HepG2 (cell line): ENCODE data around the gene SPAG9. TPM values are rescaled to one million over a fixed set of nuclear protein-coding genes. Genes with fewer than 3 reads are reported as not detected.

ENCODE experiments used
- AGO2 ChIP-seq: fragments of 200-400 bp; formaldehyde crosslinking; optimal IDR thresholded peaks from 2 replicates; pipeline ENCODE3; 2017; ENCODE audit warnings: mild to moderate bottlenecking, low read depth, low read length, moderate library complexity
- EHMT2 ChIP-seq: fragments of 200-600 bp; sonication (generic); IDR thresholded peaks from 2 replicates; pipeline ENCODE4 v1.7.0; 2017; ENCODE audit warnings: antibody characterized with exemption, low read depth, low read length, borderline replicate concordance
- FOXO1 ChIP-seq: sonication (generic); formaldehyde crosslinking; IDR thresholded peaks from 2 replicates; pipeline ENCODE4 v1.4.0; 2020; ENCODE audit warnings: missing genetic modification reagents
- IRF2 ChIP-seq: IDR thresholded peaks from 2 replicates; pipeline ENCODE4 v1.6.1; 2018; ENCODE audit warnings: missing genetic modification reagents, missing compliant biosample characterization
- KDM1A ChIP-seq: IDR thresholded peaks from 2 replicates; pipeline ENCODE4 v1.6.1; 2016; ENCODE audit warnings: missing compliant biosample characterization
- RBAK ChIP-seq: sonication (generic); formaldehyde crosslinking; IDR thresholded peaks from 2 replicates; pipeline ENCODE4 v1.5.1; 2020; ENCODE audit warnings: mild to moderate bottlenecking, missing genetic modification reagents
- SMARCC2 ChIP-seq: fragments of 450-650 bp; IDR thresholded peaks from 2 replicates; pipeline ENCODE4 v1.6.1; 2017; ENCODE audit warnings: antibody characterized with exemption, mild to moderate bottlenecking
- SNRNP70 ChIP-seq: fragments of 200-400 bp; formaldehyde crosslinking; IDR thresholded peaks from 2 replicates; pipeline ENCODE4 v1.6.1; 2017; ENCODE audit warnings: mild to moderate bottlenecking, low read depth, low read length, moderate library complexity
- TCF7 ChIP-seq: sonication (generic); IDR thresholded peaks from 2 replicates; pipeline ENCODE4 v1.6.1; 2016; ENCODE audit warnings: antibody characterized with exemption, low read depth
- ZNF224 ChIP-seq: sonication (generic); formaldehyde crosslinking; IDR thresholded peaks from 2 replicates; pipeline ENCODE4 v1.5.0; 2020; ENCODE audit warnings: mild to moderate bottlenecking, missing genetic modification reagents
- ZNF709 ChIP-seq: sonication (generic); formaldehyde crosslinking; IDR thresholded peaks from 2 replicates; pipeline ENCODE4 v1.5.0; 2020; ENCODE audit warnings: mild to moderate bottlenecking, missing genetic modification reagents
- ZNF841 ChIP-seq: sonication (generic); formaldehyde crosslinking; IDR thresholded peaks from 2 replicates; pipeline ENCODE4 v1.8.1; 2023; ENCODE audit warnings: missing genetic modification reagents, borderline replicate concordance
- ZNF878 ChIP-seq: sonication (generic); formaldehyde crosslinking; IDR thresholded peaks from 2 replicates; pipeline ENCODE4 v1.8.1; 2023; ENCODE audit warnings: mild to moderate bottlenecking, missing genetic modification reagents, moderate library complexity
- ZSCAN12 ChIP-seq: sonication (generic); formaldehyde crosslinking; IDR thresholded peaks from 2 replicates; pipeline ENCODE4 v1.9.0; 2021; ENCODE audit warnings: mild to moderate bottlenecking, missing genetic modification reagents
- polyA plus RNA-seq, 8 experiments: library from polyadenylated mRNA; depleted of rRNA in 3 of 8; stranded (reverse) in 7 of 8; unstranded in 1 of 8; fragments of >200 nt; fragmentation: Illumina TruSeq in 4 of 8; extraction: Trizol in 4 of 8; gene quantifications; 2 replicates each; pipeline versions ENCODE4 v1.2.1 to v1.2.3, GENCODE V29; 2011 to 2016; ENCODE audit warnings: low read depth in 4 of 8, missing spikeins in 1 of 8, mixed read lengths in 1 of 8; ENCODE audit not compliant: insufficient read depth in 1 of 8
- total RNA-seq, 5 experiments: library from RNA; depleted of rRNA; stranded (reverse); fragments of >200 nt; fragmentation: Illumina TruSeq; extraction: Trizol; gene quantifications; 2 replicates each; pipeline ENCODE4 v1.2.3, GENCODE V29; 2016; ENCODE audit warnings: low read depth in 1 of 5
- TF ChIP-seq, protein P1 (sequence below): sonication (generic); formaldehyde crosslinking; IDR thresholded peaks from 2 replicates; pipeline ENCODE4 v1.4.0; 2020; ENCODE audit warnings: missing genetic modification reagents
- TF ChIP-seq, protein P2 (sequence below): sonication (generic); formaldehyde crosslinking; IDR thresholded peaks from 2 replicates; pipeline ENCODE4 v1.5.0; 2020; ENCODE audit warnings: mild to moderate bottlenecking, missing genetic modification reagents, borderline replicate concordance
- TF ChIP-seq, protein P3 (sequence below): fragments of 450-650 bp; IDR thresholded peaks from 2 replicates; pipeline ENCODE4 v1.6.1; 2017
- TF ChIP-seq, protein P4 (sequence below): sonication (generic); formaldehyde crosslinking; IDR thresholded peaks from 2 replicates; pipeline ENCODE4 v1.4.0; 2020; ENCODE audit warnings: low read depth, missing genetic modification reagents

SPAG9 gene
- total and polyA plus RNA-seq, 2 of the 13 experiments (the other 11 are each of a cell fraction or from before 2014, with no cell fraction given): 43.2 to 78.6 TPM

DNA sequence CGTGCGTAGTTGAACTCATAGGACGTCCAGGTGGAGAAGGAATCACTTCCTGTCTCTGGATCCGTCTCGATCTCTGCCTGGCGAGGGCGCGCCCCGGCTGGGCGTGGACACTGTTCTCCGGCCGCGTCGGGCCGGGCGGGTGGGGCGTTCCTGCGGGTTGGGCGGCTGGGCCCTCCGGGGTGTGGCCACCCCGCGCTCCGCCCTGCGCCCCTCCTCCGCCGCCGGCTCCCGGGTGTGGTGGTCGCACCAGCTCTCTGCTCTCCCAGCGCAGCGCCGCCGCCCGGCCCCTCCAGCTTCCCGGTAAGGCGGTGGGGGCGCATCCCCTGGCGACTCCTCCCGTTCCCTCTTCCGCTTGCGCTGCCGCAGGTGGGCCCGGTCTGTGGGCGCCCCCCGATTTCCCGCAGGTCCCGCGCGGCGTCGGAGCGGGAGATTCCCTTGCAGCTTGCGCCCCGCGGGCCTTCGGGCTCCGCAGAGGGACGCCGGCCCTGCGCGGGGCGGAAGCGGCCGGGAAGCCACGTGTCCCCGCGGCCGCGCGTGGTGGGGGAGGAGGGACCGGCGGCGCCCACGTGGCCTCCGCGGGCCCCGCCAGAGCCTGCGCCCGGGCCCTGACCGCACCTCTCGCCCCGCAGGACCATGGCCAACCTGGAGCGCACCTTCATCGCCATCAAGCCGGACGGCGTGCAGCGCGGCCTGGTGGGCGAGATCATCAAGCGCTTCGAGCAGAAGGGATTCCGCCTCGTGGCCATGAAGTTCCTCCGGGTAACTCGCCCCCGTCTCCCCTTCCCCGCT, 45.7 kb upstream of the SPAG9 start, which contains the start of gene NME2 (continued):
- TF ChIP-seq, protein P1, sequence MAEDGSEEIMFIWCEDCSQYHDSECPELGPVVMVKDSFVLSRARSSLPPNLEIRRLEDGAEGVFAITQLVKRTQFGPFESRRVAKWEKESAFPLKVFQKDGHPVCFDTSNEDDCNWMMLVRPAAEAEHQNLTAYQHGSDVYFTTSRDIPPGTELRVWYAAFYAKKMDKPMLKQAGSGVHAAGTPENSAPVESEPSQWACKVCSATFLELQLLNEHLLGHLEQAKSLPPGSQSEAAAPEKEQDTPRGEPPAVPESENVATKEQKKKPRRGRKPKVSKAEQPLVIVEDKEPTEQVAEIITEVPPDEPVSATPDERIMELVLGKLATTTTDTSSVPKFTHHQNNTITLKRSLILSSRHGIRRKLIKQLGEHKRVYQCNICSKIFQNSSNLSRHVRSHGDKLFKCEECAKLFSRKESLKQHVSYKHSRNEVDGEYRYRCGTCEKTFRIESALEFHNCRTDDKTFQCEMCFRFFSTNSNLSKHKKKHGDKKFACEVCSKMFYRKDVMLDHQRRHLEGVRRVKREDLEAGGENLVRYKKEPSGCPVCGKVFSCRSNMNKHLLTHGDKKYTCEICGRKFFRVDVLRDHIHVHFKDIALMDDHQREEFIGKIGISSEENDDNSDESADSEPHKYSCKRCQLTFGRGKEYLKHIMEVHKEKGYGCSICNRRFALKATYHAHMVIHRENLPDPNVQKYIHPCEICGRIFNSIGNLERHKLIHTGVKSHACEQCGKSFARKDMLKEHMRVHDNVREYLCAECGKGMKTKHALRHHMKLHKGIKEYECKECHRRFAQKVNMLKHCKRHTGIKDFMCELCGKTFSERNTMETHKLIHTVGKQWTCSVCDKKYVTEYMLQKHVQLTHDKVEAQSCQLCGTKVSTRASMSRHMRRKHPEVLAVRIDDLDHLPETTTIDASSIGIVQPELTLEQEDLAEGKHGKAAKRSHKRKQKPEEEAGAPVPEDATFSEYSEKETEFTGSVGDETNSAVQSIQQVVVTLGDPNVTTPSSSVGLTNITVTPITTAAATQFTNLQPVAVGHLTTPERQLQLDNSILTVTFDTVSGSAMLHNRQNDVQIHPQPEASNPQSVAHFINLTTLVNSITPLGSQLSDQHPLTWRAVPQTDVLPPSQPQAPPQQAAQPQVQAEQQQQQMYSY (CRISPR knock-in tag): no peak; the same call in 1 of the 2 replicates
- TF ChIP-seq TCF7: no peak
- TF ChIP-seq, protein P2, sequence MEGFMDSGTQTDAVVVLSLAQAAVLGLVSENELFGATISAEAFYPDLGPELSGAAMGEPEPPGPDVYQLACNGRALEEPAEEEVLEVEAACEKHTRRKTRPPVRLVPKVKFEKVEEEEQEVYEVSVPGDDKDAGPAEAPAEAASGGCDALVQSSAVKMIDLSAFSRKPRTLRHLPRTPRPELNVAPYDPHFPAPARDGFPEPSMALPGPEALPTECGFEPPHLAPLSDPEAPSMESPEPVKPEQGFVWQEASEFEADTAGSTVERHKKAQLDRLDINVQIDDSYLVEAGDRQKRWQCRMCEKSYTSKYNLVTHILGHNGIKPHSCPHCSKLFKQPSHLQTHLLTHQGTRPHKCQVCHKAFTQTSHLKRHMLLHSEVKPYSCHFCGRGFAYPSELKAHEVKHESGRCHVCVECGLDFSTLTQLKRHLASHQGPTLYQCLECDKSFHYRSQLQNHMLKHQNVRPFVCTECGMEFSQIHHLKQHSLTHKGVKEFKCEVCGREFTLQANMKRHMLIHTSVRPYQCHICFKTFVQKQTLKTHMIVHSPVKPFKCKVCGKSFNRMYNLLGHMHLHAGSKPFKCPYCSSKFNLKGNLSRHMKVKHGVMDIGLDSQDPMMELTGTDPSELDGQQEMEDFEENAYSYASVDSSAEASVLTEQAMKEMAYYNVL (CRISPR knock-in tag): peak; percentile 47; the same call in 1 of the 2 replicates
- peak; percentile 82; the same call in 1 of the 2 replicates for TF ChIP-seq ZNF841
- TF ChIP-seq, protein P3, sequence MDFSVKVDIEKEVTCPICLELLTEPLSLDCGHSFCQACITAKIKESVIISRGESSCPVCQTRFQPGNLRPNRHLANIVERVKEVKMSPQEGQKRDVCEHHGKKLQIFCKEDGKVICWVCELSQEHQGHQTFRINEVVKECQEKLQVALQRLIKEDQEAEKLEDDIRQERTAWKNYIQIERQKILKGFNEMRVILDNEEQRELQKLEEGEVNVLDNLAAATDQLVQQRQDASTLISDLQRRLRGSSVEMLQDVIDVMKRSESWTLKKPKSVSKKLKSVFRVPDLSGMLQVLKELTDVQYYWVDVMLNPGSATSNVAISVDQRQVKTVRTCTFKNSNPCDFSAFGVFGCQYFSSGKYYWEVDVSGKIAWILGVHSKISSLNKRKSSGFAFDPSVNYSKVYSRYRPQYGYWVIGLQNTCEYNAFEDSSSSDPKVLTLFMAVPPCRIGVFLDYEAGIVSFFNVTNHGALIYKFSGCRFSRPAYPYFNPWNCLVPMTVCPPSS: no peak
- TF ChIP-seq, protein P4, sequence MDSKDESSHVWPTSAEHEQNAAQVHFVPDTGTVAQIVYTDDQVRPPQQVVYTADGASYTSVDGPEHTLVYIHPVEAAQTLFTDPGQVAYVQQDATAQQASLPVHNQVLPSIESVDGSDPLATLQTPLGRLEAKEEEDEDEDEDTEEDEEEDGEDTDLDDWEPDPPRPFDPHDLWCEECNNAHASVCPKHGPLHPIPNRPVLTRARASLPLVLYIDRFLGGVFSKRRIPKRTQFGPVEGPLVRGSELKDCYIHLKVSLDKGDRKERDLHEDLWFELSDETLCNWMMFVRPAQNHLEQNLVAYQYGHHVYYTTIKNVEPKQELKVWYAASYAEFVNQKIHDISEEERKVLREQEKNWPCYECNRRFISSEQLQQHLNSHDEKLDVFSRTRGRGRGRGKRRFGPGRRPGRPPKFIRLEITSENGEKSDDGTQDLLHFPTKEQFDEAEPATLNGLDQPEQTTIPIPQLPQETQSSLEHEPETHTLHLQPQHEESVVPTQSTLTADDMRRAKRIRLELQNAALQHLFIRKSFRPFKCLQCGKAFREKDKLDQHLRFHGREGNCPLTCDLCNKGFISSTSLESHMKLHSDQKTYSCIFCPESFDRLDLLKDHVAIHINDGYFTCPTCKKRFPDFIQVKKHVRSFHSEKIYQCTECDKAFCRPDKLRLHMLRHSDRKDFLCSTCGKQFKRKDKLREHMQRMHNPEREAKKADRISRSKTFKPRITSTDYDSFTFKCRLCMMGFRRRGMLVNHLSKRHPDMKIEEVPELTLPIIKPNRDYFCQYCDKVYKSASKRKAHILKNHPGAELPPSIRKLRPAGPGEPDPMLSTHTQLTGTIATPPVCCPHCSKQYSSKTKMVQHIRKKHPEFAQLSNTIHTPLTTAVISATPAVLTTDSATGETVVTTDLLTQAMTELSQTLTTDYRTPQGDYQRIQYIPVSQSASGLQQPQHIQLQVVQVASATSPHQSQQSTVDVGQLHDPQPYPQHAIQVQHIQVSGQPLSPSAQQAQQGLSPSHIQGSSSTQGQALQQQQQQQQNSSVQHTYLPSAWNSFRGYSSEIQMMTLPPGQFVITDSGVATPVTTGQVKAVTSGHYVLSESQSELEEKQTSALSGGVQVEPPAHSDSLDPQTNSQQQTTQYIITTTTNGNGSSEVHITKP (CRISPR knock-in tag): no peak
- no peak for TF ChIP-seq KDM1A (CRISPR knock-in tag)
- no peak for TF ChIP-seq ZNF709 (CRISPR knock-in tag)
- TF ChIP-seq EHMT2: no peak
- peak; percentile 23; the same call in 1 of the 2 replicates for TF ChIP-seq FOXO1 (CRISPR knock-in tag)
- peak; percentile 95 for TF ChIP-seq AGO2
- no peak for TF ChIP-seq ZNF878 (CRISPR knock-in tag)
- no peak; the same call in 1 of the 2 replicates for TF ChIP-seq ZNF224 (CRISPR knock-in tag)
- TF ChIP-seq RBAK (CRISPR knock-in tag): no peak
- no peak for TF ChIP-seq SMARCC2
- TF ChIP-seq ZSCAN12 (CRISPR knock-in tag): no peak
- TF ChIP-seq IRF2 (CRISPR knock-in tag): peak; percentile 35; the same call in 1 of the 2 replicates
- TF ChIP-seq SNRNP70: no peak
